Left ventricle myocardium inferior (tissue), 1 donor: Measurements from ENCODE around the gene PCAT6. TPM values are rescaled to one million over a fixed set of nuclear protein-coding genes. Genes with fewer than 3 reads are reported as not detected.

Experiments
- DNase-seq: peaks from one replicate; pipeline ENCODE4 v3.0.0-alpha.2; 2020
- H3K27ac ChIP-seq: fragments of 200-600 bp; replicated peaks from 2 replicates; pipeline ENCODE4 v1.8.0; 2021
- H3K27me3 ChIP-seq: fragments of 200-600 bp; 2 replicates; pipeline ENCODE4 v1.8.0; 2021; ENCODE audit warnings: low read depth
- H3K36me3 ChIP-seq: fragments of 200-600 bp; 2 replicates; pipeline ENCODE4 v1.8.0; 2021
- H3K4me1 ChIP-seq: fragments of 200-600 bp; 2 replicates; pipeline ENCODE4 v1.8.0; 2021
- H3K4me3 ChIP-seq: fragments of 200-600 bp; 2 replicates; pipeline ENCODE4 v1.8.0; 2021; ENCODE audit warnings: mild to moderate bottlenecking, moderate library complexity
- H3K9me3 ChIP-seq: fragments of 200-600 bp; replicated peaks from 2 replicates; pipeline ENCODE4 v1.8.0; 2021
- CTCF ChIP-seq: fragments of 200-600 bp; IDR thresholded peaks from 2 replicates; pipeline ENCODE4 v1.8.0; 2021; ENCODE audit warnings: antibody characterized with exemption, mild to moderate bottlenecking, borderline replicate concordance
- intact Hi-C: fragments of 100-400 bp; cut with micrococcal nuclease; formaldehyde crosslinking; loops from one replicate; pipeline ENCODE4 v1.11.0; 2022
- total RNA-seq: library from RNA; stranded (reverse); fragmentation: NEBNext Ultra II Directional; extraction: Animal tissue kit (Norgen Biotek cat#: 25700); gene quantifications from one replicate; pipeline ENCODE4 v1.2.1, GENCODE V29; 2021
- donor health status: DM: no; HTN: yes; CAD: no; lungs with severe emphysema.

Gene PCAT6
- total RNA-seq, 1 donor from 2014 or later = 1.0 TPM

GRCh38 chr1:202858789-202859414, 48.1 kb downstream of the PCAT6 start:
- no peaks in the 10 kb centered on the region for H3K27me3 ChIP-seq
- peak overlapping the region; percentile 70 for H3K27ac ChIP-seq
- TF ChIP-seq CTCF = no peak
- intact Hi-C loops = no loop called here
- DNase-seq = peak; percentile 58
- H3K36me3 ChIP-seq = no peaks in the 10 kb centered on the region
- H3K4me1 ChIP-seq = peaks cover 20% of the 10 kb centered on the region
- H3K9me3 ChIP-seq = no peaks in the 10 kb centered on the region
- no peak overlapping the region for H3K4me3 ChIP-seq

- H3K4me3 ChIP-seq = peak overlapping the region; percentile 85
- no peaks in the 10 kb centered on the region for H3K36me3 ChIP-seq
- H3K4me1 ChIP-seq = peaks cover 20% of the 10 kb centered on the region
- peaks cover 14% of the 10 kb centered on the region for H3K27me3 ChIP-seq
- TF ChIP-seq CTCF = no peak
- H3K27ac ChIP-seq = peak overlapping the region; percentile 30
- intact Hi-C loops = no loop called here
- DNase-seq = peak; percentile 21
- H3K9me3 ChIP-seq = no peaks in the 10 kb centered on the region
Measured at GRCh38 chr1:202860744-202861419, 50.1 kb downstream of the PCAT6 start.

Other genes starting within 250 kb of the PCAT6 start
- not detected for gene SYT2, start 100.5 kb upstream of the PCAT6 start, total RNA-seq
- 11.9 TPM for gene KDM5B, start 2.5 kb upstream of the PCAT6 start, total RNA-seq
- 5.4 TPM for gene RABIF, start 78.2 kb downstream of the PCAT6 start, total RNA-seq
- 22.7 TPM for gene KLHL12, start 116.3 kb downstream of the PCAT6 start, total RNA-seq
- gene ADIPOR1, start 147.4 kb downstream of the PCAT6 start, total RNA-seq = 87.0 TPM
- gene CYB5R1, start 156.3 kb downstream of the PCAT6 start, total RNA-seq = 174 TPM
- gene TMEM183A, start 196.4 kb downstream of the PCAT6 start, total RNA-seq = 21.8 TPM
- 24.8 TPM for gene PPFIA4, start 215.5 kb downstream of the PCAT6 start, total RNA-seq